HEK293T (cell line): Measurements from ENCODE around the gene SVOP.

Source experiments
- CTCF ChIA-PET: fragments of 350-600 bp; formaldehyde crosslinking; extraction: SDS; loops from one replicate; lab custom pipeline; 2021; ENCODE audit warnings: antibody characterized with exemption, inconsistent platforms; lab: Yijun Ruan, JAX
- POLR2A ChIA-PET: fragments of 350-600 bp; formaldehyde crosslinking; extraction: SDS; loops from one replicate; lab custom pipeline; 2020; ENCODE audit warnings: antibody characterized with exemption, inconsistent platforms; lab: Yijun Ruan, JAX
- DNase-seq: peaks from one replicate; pipeline ENCODE4 v3.0.0; 2012; ENCODE audit warnings: mixed read lengths; ENCODE audit errors: extremely low spot score
- ARNT ChIP-seq: fragments of 450-650 bp; IDR thresholded peaks from 2 replicates; pipeline ENCODE4 v1.6.1; 2017; ENCODE audit warnings: mild to moderate bottlenecking
- BHLHE40 ChIP-seq: fragments of 450-650 bp; IDR thresholded peaks from 2 replicates; pipeline ENCODE4 v1.6.1; 2016; ENCODE audit warnings: mild to moderate bottlenecking, moderate library complexity, borderline replicate concordance
- CTBP1 ChIP-seq: fragments of 450-650 bp; IDR thresholded peaks from 2 replicates; pipeline ENCODE4 v1.6.1; 2016; ENCODE audit warnings: borderline replicate concordance
- ELF4 ChIP-seq: fragments of 450-650 bp; IDR thresholded peaks from 2 replicates; pipeline ENCODE4 v1.6.1; 2017; ENCODE audit warnings: antibody characterized with exemption
- FOXA1 ChIP-seq: fragments of 450-650 bp; IDR thresholded peaks from 2 replicates; pipeline ENCODE4 v1.6.1; 2016; ENCODE audit warnings: mild to moderate bottlenecking
- FOXK2 ChIP-seq: fragments of 450-650 bp; IDR thresholded peaks from 2 replicates; pipeline ENCODE4 v1.6.1; 2016; ENCODE audit warnings: mild to moderate bottlenecking
- FOXM1 ChIP-seq: fragments of 450-650 bp; IDR thresholded peaks from 2 replicates; pipeline ENCODE4 v1.6.1; 2017; ENCODE audit warnings: mild to moderate bottlenecking, borderline replicate concordance
- HDGF ChIP-seq: fragments of 450-650 bp; IDR thresholded peaks from 2 replicates; pipeline ENCODE4 v1.6.1; 2017; ENCODE audit warnings: antibody characterized with exemption, borderline replicate concordance
- L3MBTL2 ChIP-seq: fragments of 450-650 bp; conservative IDR thresholded peaks from 2 replicates; pipeline ENCODE4 v1.6.1; 2016; ENCODE audit warnings: mild to moderate bottlenecking
- LEF1 ChIP-seq: fragments of 450-650 bp; IDR thresholded peaks from 2 replicates; pipeline ENCODE4 v1.6.1; 2017; ENCODE audit warnings: mild to moderate bottlenecking, borderline replicate concordance
- NFRKB ChIP-seq: fragments of 450-650 bp; IDR thresholded peaks from 2 replicates; pipeline ENCODE4 v1.6.1; 2016; ENCODE audit warnings: mild to moderate bottlenecking, moderate library complexity
- SP1 ChIP-seq: fragments of 450-650 bp; IDR thresholded peaks from 2 replicates; pipeline ENCODE4 v1.6.1; 2017
- SUZ12 ChIP-seq: fragments of 450-650 bp; IDR thresholded peaks from 2 replicates; pipeline ENCODE4 v1.6.1; 2016; ENCODE audit warnings: mild to moderate bottlenecking
- TARDBP ChIP-seq: fragments of 450-650 bp; IDR thresholded peaks from 2 replicates; pipeline ENCODE4 v1.6.1; 2016
- ZNF384 ChIP-seq: fragments of 450-650 bp; IDR thresholded peaks from 2 replicates; pipeline ENCODE4 v1.6.1; 2016
- TF ChIP-seq, protein P1 (sequence below): fragments of 450-650 bp; IDR thresholded peaks from 2 replicates; pipeline ENCODE4 v1.6.1; 2016

Gene SVOP

DNA sequence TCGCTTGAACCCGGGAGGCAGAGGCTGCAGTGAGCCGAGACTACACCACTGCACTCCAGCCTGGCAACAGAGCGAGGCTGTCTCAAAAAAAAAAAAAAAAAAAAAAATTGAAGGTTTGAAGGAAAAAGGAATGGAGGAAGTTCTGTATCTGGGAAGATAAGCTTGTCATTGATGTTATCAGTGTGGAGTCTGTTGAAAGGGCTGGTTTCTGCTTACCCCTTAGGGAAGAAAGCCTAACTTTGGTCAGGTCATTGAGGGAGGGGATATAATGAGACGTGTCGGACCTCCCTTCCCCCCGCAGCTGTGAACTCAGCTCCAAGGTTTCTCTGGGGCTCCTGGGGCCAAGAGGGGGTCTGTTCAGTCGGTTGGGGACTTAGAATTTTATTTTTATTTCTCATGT is 124.5 kb downstream of the SVOP start:
- ChIA-PET POLR2A (no interaction called here), CTCF (interaction anchor here (0.6 kb wide), 1 partner anchor 16 kb away, joined by 3 read pairs; no protein-coding TSS in a partner anchor)
- no peak for DNase-seq
- TF ChIP-seq NFRKB (no peak), SUZ12 (no peak), FOXK2 (no peak), FOXM1 (no peak), LEF1 (no peak), ELF4 (no peak), ARNT (no peak), SP1 (no peak), L3MBTL2 (no peak), BHLHE40 (no peak), FOXA1 (no peak), TARDBP (no peak), ZNF384 (no peak), CTBP1 (no peak), HDGF (no peak)
- TF ChIP-seq, protein P1, sequence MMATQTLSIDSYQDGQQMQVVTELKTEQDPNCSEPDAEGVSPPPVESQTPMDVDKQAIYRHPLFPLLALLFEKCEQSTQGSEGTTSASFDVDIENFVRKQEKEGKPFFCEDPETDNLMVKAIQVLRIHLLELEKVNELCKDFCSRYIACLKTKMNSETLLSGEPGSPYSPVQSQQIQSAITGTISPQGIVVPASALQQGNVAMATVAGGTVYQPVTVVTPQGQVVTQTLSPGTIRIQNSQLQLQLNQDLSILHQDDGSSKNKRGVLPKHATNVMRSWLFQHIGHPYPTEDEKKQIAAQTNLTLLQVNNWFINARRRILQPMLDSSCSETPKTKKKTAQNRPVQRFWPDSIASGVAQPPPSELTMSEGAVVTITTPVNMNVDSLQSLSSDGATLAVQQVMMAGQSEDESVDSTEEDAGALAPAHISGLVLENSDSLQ, result no peak

DNA sequence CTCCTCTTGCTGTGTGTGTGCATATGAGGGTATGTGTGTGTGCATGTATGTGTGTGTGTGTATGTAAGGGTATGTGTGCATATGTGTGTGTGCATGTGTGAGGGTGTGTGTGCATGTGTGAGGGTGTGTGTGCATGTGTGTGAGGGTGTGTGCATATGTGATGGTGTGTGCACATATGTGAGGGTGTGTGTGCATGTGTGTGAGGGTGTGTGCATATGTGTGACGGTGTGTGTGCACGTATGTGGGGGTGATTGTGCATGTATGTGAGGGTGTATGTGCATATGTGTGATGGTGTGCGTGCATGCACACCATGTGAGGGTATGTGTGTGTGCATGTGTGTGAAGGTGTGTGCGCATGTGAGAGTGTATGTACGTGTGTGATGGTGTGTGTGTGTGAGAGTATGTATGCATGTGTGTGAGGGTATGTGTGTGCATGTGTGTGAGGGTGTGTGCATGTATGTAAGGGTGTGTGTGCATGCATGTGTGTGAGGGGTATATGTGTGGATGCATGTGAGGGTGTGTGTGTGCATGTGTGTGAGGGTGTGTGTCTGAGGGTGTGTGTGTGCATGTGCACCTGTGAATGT is 125.6 kb downstream of the SVOP start:
- ChIA-PET POLR2A (no interaction called here), CTCF (no interaction called here)
- DNase-seq, result no peak
- no peak for TF ChIP-seq LEF1
- no peak for TF ChIP-seq NFRKB
- TF ChIP-seq FOXM1, result no peak
- no peak for TF ChIP-seq TARDBP
- no peak for TF ChIP-seq HDGF
- TF ChIP-seq FOXK2, result no peak
- no peak for TF ChIP-seq FOXA1
- TF ChIP-seq ZNF384, result no peak
- TF ChIP-seq CTBP1, result no peak
- no peak for TF ChIP-seq SP1
- no peak for TF ChIP-seq BHLHE40
- no peak for TF ChIP-seq SUZ12
- TF ChIP-seq L3MBTL2, result no peak
- TF ChIP-seq ARNT, result no peak
- TF ChIP-seq, protein P1, result no peak
- no peak for TF ChIP-seq ELF4

DNA sequence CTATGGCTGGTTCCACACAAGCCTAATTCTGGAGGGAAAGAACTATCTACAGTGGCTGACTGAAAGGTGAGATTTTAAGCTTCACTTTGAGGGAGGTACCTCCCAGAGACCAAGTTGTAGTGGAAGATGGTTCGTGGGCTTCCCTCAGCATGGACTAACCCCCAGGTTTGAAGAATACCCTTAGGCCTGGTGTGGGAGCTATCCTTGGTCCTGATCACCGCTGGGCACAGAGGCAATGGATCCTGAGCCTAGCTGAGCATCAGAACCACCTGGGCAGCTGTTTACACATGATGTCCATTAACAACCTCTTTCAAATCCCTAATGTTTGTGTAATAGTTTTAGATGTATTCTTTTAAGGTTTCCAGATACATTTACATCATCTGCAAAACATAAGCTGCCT is 130.7 kb downstream of the SVOP start:
- ChIA-PET POLR2A (no interaction called here), CTCF (interaction anchor here (0.5 to 1.3 kb wide), 2 partner anchors 20 to 60 kb away, joined by 3 read pairs; no protein-coding TSS in a partner anchor)
- no peak for DNase-seq
- no peak for TF ChIP-seq SUZ12
- TF ChIP-seq SP1, result no peak
- no peak for TF ChIP-seq FOXA1

DNA sequence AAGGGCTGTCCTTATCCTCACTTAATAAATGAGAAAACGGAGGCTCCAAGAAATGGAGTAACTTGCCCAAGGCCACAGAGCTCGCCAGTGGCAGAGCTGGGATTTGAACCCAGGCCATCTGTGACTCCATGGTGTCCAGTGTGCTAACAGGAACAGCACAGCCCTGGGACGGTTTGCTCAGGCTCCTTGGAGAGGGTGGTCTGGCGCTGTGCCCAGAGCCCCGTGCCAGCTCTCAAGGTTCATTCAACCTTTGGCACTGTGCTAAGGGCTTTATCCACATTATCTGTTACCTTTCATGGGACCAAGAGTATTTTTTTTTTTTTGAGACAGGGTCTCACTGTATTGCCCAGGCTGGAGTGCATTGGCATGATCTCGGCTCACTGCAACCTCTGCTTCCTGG is 132.8 kb downstream of the SVOP start:
- POLR2A ChIA-PET, result no interaction called here
- TF ChIP-seq SP1 (no peak), L3MBTL2 (no peak), ARNT (no peak), HDGF (no peak), FOXM1 (no peak), ELF4 (no peak), SUZ12 (no peak), FOXA1 (no peak), LEF1 (no peak), NFRKB (no peak), ZNF384 (no peak)
- CTCF ChIA-PET, result no interaction called here
- DNase-seq, result no peak

DNA sequence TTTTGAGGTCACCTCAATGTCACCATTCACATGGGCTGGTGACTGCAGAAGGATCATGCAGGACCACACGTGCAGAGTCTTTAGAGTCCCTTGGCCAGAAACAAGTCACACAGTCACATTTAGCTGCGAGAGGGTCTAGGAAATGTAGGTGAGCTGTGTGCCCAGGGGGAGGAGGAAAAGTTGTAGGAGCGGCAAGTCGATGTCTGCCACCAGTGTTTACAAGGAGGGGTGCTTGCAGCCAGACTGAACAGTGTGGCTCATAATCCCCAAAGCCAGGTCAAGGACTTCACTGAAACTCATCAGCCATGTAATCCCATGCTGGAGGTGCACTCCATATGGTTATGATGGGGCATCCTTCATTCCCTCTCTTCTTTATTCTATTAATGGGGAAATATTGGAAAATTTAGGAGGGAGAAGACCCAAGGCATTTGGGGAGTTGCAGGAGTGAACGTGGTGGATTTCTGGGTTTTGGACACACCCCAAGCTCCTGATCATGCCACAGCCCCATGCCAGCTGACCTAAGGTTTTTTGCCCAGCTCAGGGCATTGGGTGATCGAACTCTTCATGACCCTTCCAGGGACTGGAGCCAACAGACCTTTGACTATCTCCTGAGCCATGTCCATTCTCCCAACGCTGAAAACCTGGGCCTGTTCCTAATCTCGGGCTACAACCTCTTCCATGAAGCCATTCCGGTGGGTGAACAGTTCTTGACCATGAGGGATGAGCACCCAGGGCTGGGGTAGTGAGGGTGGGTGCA is 133.8 kb downstream of the SVOP start:
- no peak for DNase-seq
- CTCF ChIA-PET, result no interaction called here
- POLR2A ChIA-PET, result no interaction called here
- TF ChIP-seq L3MBTL2 (no peak), CTBP1 (no peak), TARDBP (no peak), LEF1 (no peak), SUZ12 (no peak), NFRKB (no peak), FOXA1 (no peak), SP1 (no peak), FOXK2 (no peak), HDGF (no peak), FOXM1 (no peak), ARNT (no peak), ELF4 (no peak), BHLHE40 (no peak)
- TF ChIP-seq, protein P1, result no peak
